Measurements from ENCODE around the gene ZIC4. TPM values are rescaled to one million over a fixed set of nuclear protein-coding genes. Genes with fewer than 3 reads are reported as not detected.

ZIC4 gene
- total and polyA plus RNA-seq, 2 of the 4 experiments (the other 2 are of a cell fraction) = not detected

- TF ChIP-seq CEBPB (IDR thresholded peaks at IDR 0.05; ENCODE audit: low read depth, low read length) = no peak
Observed at GRCh38 chr3:147410526-147411237, 4.3 kb upstream of the ZIC4 start (continued).

- Histone ChIP-seq H3K9me3 (ENCODE audit: control insufficient read depth, insufficient read depth, low read length) (peaks cover 22% of the 10 kb centered on the region), H4K20me1 (ENCODE audit: insufficient read depth, low read length) (0 out of 2 replicates have a peak, but pooled peaks cover 3% of the 10 kb centered on the region), H2BK5ac (ENCODE audit: low read depth, low read length, poor library complexity, severe bottlenecking) (no peak overlapping the region), H3K23ac (ENCODE audit: low read depth, low read length) (no peak overlapping the region), H3K18ac (ENCODE audit: low read depth, low read length) (no peak overlapping the region), H2BK20ac (ENCODE audit: low read depth, low read length) (no peak overlapping the region), H3K56ac (ENCODE audit: extremely low read depth, insufficient read depth, low read length) (no peak overlapping the region), H2AFZ (replicated peaks; ENCODE audit: low read length, poor library complexity) (peak overlapping the region; percentile 75), H2AK5ac (ENCODE audit: low read depth, low read length) (no peak overlapping the region), H4K5ac (ENCODE audit: low read depth, low read length) (no peak overlapping the region), H3K14ac (replicated peaks; ENCODE audit: low read depth, low read length) (no peak overlapping the region), H3K27me3 (ENCODE audit: control insufficient read depth, insufficient read depth, low read length) (peaks cover 95% of the 10 kb centered on the region), H3K9ac (ENCODE audit: low read depth, low read length) (no peak overlapping the region), H3K4me2 (ENCODE audit: low read depth, low read length) (peak overlapping the region; percentile 80; the same call in 1 of the 2 replicates), H2AK9ac (replicated peaks; ENCODE audit: low read depth, low read length, poor library complexity) (no peak overlapping the region), H3K27ac (ENCODE audit: insufficient read depth, low read length) (no peak overlapping the region), H2BK15ac (ENCODE audit: low read depth, low read length) (no peak overlapping the region), H3K36me3 (ENCODE audit: control insufficient read depth, insufficient read depth, low read length) (no peaks in the 10 kb centered on the region), H3K4ac (ENCODE audit: low read depth, low read length) (no peak overlapping the region), H3K9me1 (ENCODE audit: insufficient read depth, low read length) (0 out of 2 replicates have a peak, but pooled peaks cover 3% of the 10 kb centered on the region), H3K79me1 (ENCODE audit: low read depth in 1 of 2, low read length in 2 of 2) (no peaks in the 10 kb centered on the region), H3K4me1 (ENCODE audit: control insufficient read depth, insufficient read depth, low read length) (no peaks in the 10 kb centered on the region), H3K4me3 (ENCODE audit: insufficient read depth, low read depth, low read length) (no peak overlapping the region; the same call in 1 of the 2 replicates), H4K8ac (ENCODE audit: low read depth in 2 of 2, low read length in 2 of 2) (no peak overlapping the region), H2BK120ac (ENCODE audit: low read depth, low read length) (no peak overlapping the region), H4K91ac (ENCODE audit: insufficient read depth, low read depth, low read length) (no peak overlapping the region)
- no peak for DNase-seq
- POLR2A ChIA-PET (ENCODE audit: unreplicated experiment) = no interaction called here
- in situ Hi-C loops (cut with MboI; ENCODE audit: low sequenced_read_pairs) = no loop called here
- TF ChIP-seq RCOR1 (IDR thresholded peaks at IDR 0.05; ENCODE audit: insufficient replicate concordance, low read length) (no peak), SMC3 (IDR thresholded peaks at IDR 0.05; ENCODE audit: low read depth, low read length) (no peak), POLR2A (IDR thresholded peaks at IDR 0.05; ENCODE audit: low read depth, low read length) (no peak), RFX5 (IDR thresholded peaks at IDR 0.05; ENCODE audit: low read depth, low read length) (no peak), BHLHE40 (IDR thresholded peaks at IDR 0.05; ENCODE audit: low read depth, low read length) (no peak), FOS (IDR thresholded peaks at IDR 0.05; ENCODE audit: low read depth, low read length) (no peak), CEBPB (IDR thresholded peaks at IDR 0.05; ENCODE audit: low read depth, low read length) (no peak), USF2 (IDR thresholded peaks at IDR 0.05; ENCODE audit: low read depth, low read length) (no peak), CHD1 (IDR thresholded peaks at IDR 0.05; ENCODE audit: low read depth, low read length) (no peak), RAD21 (IDR thresholded peaks at IDR 0.05; ENCODE audit: low read length) (no peak), MXI1 (IDR thresholded peaks at IDR 0.05; ENCODE audit: borderline replicate concordance, low read depth, low read length) (no peak), MAFK (IDR thresholded peaks at IDR 0.05; ENCODE audit: low read depth, low read length) (no peak), MAZ (IDR thresholded peaks at IDR 0.05; ENCODE audit: borderline replicate concordance, low read depth, low read length) (no peak), ELK1 (IDR thresholded peaks at IDR 0.05; ENCODE audit: borderline replicate concordance, low read depth, low read length) (no peak)
- BruUV-seq (replicated peaks) = no TSS peak
- dilution Hi-C loops (cut with HindIII; ENCODE audit: low sequenced_read_pairs, unreplicated experiment) = no loop called here
- 4% methylated on average over 30 of the region's 52 CpGs; no CpG with 5 or more reads in 1 of the 2 experiments for WGBS, 2 experiments (ENCODE audit: extremely low coverage in 2 of 2, insufficient read length in 1 of 2)
- intact Hi-C loops (cut with micrococcal nuclease) = no loop called here
- CTCF ChIA-PET = no interaction called here
- no peak for ATAC-seq (ENCODE audit: low read depth)
Observed at GRCh38 chr3:147410116-147410525, 3.8 kb upstream of the ZIC4 start.
